ENCODE data around the gene FAM98C.

FAM98C gene

GRCh38 chr19:38429055-38429810 lies 26.3 kb downstream of the FAM98C start:
- DNase-seq, result no peak

DNA sequence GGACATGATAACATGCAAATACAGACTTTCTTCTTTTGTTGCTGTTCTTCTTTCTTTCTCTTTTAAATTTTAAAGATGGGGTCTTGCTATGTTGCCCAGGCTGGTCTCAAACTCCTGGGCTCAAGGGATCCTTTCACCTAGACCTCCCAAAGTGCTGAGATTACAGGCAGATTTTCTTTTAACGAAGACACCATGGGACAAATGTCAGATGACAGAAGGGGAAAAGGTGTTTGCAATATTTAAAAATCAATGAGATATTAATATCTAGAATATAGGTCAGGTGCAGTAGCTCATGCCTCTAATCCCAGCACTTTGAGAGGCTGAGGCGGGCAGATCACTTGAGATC lies 26.9 kb downstream of the FAM98C start:
- DNase-seq, result no peak

GRCh38 chr19:38430931-38431330 lies 28.0 kb downstream of the FAM98C start:
- no peak for DNase-seq

DNA sequence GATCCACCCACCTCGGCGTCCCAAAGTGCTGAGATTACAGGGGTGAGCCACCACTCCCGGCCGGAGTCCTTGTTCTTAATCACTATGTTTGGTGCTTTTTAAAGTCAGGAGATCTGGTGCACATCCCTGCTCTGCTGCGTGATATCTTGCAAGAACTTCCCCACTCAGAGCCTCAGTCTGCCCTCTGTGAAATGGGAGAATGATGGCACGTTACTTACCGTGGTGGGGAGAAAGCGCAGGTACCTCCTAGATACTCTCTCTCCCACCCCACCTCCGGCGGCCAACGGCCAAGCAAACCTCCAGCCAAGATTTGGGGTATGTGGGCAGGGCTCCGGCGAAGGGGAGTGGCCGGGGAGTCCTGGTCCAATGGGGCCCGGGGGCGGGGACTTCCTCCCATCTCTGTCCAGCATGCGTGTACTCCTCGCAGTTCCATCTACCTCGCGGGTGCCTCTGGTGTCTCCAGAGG lies 30.4 kb downstream of the FAM98C start, which contains the start of gene RYR1:
Gene RYR1 (plus strand): TSS at position 424 of the 466 bp plus-strand sequence. CDS start 139 bp downstream, outside the sequence.
- DNase-seq, result no peak

DNA sequence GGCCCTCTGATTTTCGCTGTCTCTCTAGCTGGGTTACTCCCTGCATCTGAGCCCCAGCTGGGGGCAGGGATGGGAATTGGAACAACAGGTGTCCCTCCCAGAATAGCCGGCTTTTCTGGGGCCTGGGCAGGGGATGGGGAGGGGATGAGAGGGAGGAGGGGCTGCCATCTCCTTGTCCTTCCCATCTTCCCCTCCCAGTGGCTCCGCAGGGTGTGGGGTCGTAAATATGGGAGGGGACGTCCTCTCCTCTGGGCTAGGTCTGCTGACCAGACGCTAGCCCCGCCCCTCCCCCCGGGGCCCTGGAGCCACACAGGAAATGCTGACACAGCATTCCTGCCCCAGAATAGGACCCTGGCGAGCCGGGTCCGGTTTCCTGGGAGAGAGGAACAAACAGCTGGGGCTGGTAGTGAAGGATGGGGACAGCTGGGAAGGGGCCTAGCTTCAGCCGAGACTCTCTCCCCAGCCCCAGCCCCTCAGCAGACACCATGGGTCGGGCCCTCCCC lies 31.7 kb downstream of the FAM98C start:
- DNase-seq, result no peak

DNA sequence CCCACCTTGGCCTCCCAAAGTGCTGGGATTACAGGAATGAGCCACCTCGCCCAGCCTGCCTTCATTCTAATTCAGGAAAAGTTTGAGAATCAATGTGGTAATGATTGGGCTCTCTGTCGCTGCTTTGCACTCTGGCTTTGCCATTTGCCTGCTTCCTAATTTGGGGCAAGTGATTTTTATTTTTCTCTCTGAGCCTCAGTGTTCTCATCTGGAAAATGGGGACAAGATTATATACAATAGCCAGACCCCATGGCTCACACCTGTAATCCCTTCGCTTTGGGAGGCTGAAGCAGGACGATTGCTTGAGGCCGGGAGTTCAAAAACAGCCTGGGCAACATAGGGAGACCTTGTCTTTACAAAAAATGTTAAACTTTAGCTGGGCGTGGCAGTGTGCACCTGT lies 34.4 kb downstream of the FAM98C start:
- no peak for DNase-seq

GRCh38 chr19:38437917-38438316 lies 35.0 kb downstream of the FAM98C start:
- no peak for DNase-seq

DNA sequence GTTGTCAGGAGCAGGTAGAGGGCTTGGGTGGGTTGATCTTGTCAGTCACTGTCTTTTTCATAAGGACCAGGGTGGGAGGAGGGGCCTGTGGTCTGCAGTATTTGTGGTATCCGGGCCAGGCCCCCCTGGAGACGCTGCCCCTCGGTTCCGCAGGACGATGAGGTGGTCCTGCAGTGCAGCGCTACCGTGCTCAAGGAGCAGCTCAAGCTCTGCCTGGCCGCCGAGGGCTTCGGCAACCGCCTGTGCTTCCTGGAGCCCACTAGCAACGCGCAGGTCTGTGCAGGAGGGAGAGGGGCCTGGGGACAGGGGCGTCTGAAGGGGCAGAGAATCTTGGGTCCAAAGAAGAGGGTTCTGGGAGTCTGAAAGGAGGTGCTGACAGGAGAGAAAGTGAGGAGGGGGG lies 37.7 kb downstream of the FAM98C start:
- no peak for DNase-seq

GRCh38 chr19:38441657-38442348 lies 38.9 kb downstream of the FAM98C start:
- DNase-seq, result no peak

- no peak for DNase-seq
Measured at GRCh38 chr19:38442736-38443135, 39.8 kb downstream of the FAM98C start.

DNA sequence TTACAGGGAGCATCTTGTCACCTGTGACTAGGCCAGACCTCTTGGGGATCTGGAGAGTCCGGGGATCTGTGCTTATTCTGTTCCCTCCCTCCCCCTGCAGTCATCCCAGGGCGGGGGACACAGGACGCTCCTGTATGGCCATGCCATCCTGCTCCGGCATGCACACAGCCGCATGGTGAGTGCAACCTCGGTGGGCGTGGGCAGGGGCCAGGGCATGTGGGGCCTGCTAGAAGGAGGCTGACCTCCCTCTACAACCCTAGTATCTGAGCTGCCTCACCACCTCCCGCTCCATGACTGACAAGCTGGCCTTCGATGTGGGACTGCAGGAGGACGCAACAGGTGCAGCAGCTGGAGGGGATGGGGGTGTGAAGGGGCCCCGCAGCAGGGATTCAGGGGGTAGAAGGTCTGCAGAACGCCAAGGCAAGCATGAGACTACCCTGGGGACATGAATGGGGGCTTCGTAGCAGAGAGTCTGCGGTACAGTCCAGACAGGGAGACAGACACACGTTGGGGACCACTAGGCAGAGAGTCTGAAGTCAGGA lies 40.6 kb downstream of the FAM98C start:
- DNase-seq, result no peak

- no peak for DNase-seq
Measured at GRCh38 chr19:38444026-38444425, 41.1 kb downstream of the FAM98C start.

GRCh38 chr19:38445362-38445761 lies 42.5 kb downstream of the FAM98C start:
- DNase-seq, result no peak

DNA sequence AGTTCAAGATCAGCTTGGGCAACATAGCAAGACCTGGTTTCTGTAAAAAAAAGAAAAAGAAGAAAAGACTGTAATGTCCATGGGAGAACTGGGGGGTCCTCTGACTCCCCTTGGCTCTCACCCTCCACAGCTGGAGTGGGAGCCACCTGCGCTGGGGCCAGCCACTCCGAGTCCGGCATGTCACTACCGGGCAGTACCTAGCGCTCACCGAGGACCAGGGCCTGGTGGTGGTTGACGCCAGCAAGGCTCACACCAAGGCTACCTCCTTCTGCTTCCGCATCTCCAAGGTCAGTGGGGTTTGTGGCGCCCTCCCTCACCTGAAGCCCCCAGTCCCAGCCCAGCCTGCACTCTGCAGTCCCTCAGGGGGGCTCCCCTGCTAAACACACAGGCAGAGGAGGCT lies 45.3 kb downstream of the FAM98C start:
- DNase-seq, result no peak

DNA sequence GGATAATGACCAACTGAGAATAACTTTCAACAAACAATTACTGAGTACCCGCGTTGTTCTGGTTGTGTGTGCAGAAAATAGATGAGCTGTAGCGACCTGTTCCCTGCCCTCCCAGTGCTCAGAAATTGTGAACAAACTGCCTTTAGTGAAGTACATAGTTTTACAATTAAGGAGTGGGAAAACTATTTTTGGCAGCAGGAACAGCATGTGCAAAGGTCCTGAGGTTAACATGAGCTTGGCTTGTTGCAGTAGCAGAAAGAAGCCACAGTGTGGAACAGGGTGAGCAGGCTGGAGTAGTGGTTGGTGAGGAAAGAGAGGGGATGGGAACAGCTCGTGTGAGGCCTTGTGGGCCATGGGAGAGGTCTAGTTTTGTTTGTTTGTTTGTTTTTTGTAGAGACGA lies 46.6 kb downstream of the FAM98C start:
- DNase-seq, result no peak

- no peak for DNase-seq
Measured at GRCh38 chr19:38451036-38451435, 48.1 kb downstream of the FAM98C start.

DNA sequence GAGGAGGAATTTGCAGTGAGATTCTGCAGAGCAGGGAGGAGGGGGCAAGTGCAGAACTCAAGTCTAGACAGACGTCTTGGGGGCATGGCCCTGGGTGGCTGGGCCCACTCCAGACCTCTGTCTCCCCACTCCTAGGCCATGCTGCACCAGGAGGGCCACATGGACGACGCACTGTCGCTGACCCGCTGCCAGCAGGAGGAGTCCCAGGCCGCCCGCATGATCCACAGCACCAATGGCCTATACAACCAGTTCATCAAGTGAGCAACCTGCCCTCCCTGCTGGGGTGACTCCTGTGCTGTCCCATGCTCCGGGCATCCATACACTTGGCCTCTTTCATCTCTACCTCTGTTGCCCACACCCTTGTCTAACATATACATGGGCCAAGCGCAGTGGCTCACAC lies 48.7 kb downstream of the FAM98C start:
- no peak for DNase-seq

- DNase-seq, result no peak
Measured at GRCh38 chr19:38452430-38453366, 49.8 kb downstream of the FAM98C start.

DNA sequence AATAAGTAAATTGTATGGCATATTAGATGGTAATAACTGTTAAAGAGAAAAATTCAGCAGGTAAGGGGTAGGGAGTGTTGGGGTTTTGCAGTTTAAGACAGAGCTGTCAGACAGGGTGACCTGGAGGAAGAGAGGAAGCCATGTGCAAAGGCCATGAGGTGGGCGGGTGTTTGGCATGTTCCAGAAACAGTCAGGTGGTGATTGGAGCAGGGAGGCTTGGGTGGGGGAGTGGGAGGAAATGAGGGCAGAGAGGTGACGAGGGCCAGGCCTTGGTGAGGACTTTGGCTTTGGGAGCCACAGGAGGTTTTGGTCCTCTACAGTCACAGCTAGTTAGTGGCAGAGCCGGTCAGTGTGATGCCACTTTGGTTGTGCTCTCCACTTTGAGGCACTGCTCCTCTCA lies 50.7 kb downstream of the FAM98C start:
- DNase-seq, result no peak

DNA sequence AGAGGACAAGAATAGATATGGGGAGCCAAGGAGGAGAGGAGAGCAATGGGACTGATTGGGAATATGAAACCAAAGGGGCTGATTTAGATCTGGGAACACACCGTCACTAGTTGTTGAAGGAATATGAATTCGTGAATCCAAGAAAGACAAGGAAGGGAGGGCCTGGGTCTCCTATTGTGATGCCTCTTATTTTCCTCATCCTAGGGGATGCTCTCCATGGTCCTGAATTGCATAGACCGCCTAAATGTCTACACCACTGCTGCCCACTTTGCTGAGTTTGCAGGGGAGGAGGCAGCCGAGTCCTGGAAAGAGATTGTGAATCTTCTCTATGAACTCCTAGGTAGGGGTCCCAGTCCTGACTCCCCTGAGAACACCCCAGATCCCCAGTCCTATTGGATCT lies 52.1 kb downstream of the FAM98C start:
- DNase-seq, result no peak

- DNase-seq, result no peak
Measured at GRCh38 chr19:38457202-38457601, 54.3 kb downstream of the FAM98C start.

GRCh38 chr19:38457690-38458405 lies 55.0 kb downstream of the FAM98C start:
- no peak for DNase-seq

All from NCI-H774 (cell line).